GM12865 (cell line): ENCODE data around the gene GGN.

Experiments
- DNase-seq: peaks from one replicate; pipeline ENCODE4 v3.0.0; 2010; ENCODE audit warnings: low read depth
- H3K4me3 ChIP-seq: 2 replicates; pipeline ENCODE4 v1.5.1; 2011; ENCODE audit warnings: mild to moderate bottlenecking, low read depth, low read length, control low read depth
- CTCF ChIP-seq: IDR thresholded peaks from 2 replicates; pipeline ENCODE4 v1.5.1; 2011; ENCODE audit warnings: low read length, control low read depth, low read depth, inconsistent platforms; ENCODE audit not compliant: insufficient read depth; ENCODE audit errors: missing control alignments

GGN gene

GRCh38 chr19:38361633-38362075, 26.2 kb downstream of the GGN start:
- DNase-seq = peak; percentile 80
- peak overlapping the region; percentile 53 for H3K4me3 ChIP-seq
- no peak for TF ChIP-seq CTCF

- no peak for TF ChIP-seq CTCF
- no peak for DNase-seq
- H3K4me3 ChIP-seq = no peak overlapping the region; the same call in 1 of the 2 replicates
These were observed 26.8 kb downstream of the GGN start for GRCh38 chr19:38360839-38361631.

- DNase-seq = no peak
- no peak overlapping the region for H3K4me3 ChIP-seq
- no peak for TF ChIP-seq CTCF
These were observed 27.5 kb downstream of the GGN start for GRCh38 chr19:38360351-38360750.

- TF ChIP-seq CTCF = no peak
- DNase-seq = no peak
- no peak overlapping the region for H3K4me3 ChIP-seq
These were observed 28.4 kb downstream of the GGN start for GRCh38 chr19:38359242-38360021.

- no peak for TF ChIP-seq CTCF
- no peak for DNase-seq
- H3K4me3 ChIP-seq = no peak overlapping the region
These were observed 29.8 kb downstream of the GGN start for GRCh38 chr19:38358071-38358470.

GRCh38 chr19:38355728-38356725, 31.8 kb downstream of the GGN start:
- TF ChIP-seq CTCF = no peak
- no peak for DNase-seq
- H3K4me3 ChIP-seq = no peak overlapping the region
